ENCODE results near the gene UNC13D.

The UNC13D gene

GRCh38 chr17:75849724-75850123 lies 5.5 kb upstream of the UNC13D start:
- no peak for DNase-seq

- no peak for DNase-seq
These were observed 5.1 kb upstream of the UNC13D start for GRCh38 chr17:75849279-75849646.

DNA sequence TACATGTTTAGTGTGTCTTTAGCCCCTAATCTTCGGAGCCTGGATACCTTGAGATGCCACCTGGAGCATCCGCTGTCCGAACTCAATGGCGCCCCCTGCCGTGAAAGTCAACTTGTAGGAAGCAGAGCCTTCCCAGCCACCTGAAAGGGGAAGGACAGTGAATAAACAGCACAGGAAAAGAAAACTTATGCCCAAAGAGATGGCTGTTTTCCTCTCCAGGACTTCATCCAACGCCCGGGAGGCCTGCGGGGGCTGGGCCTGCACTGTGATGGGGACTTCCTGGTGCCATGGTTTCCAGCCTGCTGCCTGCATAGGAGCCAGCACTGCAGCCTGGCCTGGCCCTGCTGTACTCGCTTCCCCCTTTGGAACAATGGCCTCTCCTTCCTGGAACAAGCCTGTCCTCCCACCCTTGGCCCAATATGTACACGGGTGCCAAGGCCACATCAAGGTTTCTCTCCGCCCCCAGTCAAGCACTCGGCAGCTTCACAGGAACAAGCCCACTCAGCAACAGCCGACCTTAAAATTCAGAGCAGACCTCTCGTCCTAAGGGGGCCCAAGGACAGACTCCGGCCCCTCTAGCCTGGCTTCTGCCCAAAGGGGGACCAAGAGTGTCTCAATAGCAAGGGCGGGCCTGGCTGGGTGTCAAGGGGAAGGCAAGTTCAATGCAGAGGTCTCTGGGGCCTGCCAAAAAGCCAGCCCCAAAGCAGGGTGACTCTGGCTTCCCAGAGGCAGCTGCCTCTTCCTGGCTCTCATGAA lies 4.5 kb upstream of the UNC13D start:
- DNase-seq, result peak; percentile 75 to 83

- no peak for DNase-seq
These were observed 3.7 kb upstream of the UNC13D start for GRCh38 chr17:75847614-75848522.

DNA sequence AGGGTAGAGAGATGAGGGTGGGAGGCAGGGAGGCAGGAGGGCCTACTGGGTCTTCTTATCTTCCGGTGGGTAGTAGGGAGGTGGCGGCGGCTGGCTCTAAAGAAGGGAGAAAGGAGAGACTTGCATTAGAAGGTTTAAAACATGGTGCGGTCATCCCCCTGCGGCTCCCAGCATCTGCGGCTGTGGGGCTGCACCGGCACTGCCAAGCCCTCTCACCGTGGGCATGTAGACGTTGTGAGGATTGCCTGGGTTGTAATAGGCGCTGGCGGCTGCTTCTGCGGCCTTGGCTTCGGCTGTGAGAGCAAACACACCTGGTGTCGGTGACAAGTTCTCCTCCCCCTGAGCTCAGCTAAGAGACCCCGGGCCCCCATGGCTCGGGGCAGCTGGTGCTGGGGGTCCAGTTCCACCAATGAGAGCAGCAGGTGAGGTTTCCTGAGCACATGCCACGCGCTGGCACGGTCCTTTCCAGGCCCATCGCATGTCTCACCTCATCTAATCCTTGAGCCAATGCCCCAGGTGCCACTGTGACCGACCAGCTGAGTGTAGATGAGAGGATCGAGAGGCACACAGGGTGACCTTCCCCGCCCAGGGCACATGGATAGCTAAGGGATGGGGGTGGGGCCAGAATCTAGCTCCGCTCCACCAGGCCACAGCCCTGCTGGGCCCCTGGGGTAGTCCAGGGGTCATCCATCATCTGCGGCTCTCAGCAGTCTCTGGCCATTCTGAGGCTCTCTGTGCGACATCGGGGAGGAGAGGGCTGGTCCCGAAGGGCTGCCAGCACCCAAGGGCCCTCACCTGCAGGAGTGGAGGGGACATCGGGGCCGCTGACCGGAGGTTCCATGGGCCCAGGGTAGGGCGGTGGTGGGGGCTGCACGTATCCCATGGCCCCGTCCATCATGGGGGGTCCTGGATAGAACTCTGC lies 2.7 kb upstream of the UNC13D start:
- DNase-seq, result no peak

DNA sequence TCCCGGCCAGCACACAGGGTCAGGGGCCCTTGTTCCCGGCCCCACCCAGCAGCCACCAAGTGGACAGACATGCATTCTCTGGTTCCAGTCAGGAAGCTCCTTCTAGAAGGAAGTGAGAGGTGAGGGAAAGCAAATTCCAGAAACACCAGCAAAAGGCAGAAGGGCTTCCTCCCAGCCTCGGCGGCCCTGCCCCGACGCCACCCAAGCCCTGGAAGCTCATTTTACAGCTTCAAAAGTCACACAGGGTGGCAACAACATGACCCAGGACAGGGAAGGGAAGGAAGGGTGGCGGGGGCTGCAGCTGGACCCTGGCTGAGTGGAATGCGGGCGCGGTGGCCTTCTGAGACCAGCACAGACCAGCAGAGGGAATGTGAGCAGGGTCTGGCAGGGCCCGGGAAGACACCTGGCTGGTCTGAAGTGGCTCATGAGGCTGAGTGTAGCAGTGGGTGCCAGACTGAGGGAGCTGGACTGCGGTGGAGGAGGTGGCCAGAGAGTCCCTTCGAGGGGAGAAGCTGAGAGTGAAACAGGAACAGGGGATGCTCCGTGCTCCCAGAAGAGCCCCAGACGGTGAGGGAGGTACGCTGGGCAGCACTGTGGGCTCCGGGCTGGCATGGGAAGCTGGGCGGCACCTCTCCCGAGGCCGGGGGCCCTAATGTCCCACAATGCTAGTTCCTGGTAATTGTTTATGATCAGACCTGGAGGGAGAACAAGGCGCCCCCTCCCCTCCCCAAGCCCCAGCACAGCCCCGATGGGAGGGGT lies 1.9 kb upstream of the UNC13D start:
- no peak for DNase-seq

- DNase-seq, result peak; percentile 65 to 81
These were observed 981 bp upstream of the UNC13D start for GRCh38 chr17:75845058-75845711.

DNA sequence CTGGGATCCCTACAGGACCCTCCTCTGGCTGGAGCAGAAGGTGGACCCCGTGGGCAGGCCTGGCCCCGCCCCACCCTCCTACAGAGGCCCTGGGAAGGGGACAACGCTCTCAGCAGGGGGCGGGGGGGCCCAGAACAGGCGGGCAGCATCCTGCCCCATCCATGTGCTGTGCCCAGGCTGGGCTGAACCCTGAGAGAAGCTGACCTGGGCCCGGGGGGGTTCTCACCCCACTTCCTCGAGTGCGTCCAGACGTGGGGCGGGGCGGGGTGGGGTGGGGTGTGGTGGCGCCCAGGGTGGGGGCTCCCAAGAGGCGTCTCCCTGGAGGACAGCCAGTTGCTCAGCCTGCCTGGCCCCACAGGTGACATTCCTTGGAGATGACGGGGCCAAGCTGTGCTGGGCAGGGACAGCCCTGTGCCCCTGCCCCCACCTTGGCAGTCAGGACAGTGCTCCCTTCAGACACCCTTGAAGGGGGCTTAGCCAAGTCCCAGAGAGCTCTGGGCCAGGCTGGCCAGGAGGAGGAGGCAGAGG lies 390 bp upstream of the UNC13D start:
- peak in 1 of 2 donors; percentile 39 for DNase-seq

DNA sequence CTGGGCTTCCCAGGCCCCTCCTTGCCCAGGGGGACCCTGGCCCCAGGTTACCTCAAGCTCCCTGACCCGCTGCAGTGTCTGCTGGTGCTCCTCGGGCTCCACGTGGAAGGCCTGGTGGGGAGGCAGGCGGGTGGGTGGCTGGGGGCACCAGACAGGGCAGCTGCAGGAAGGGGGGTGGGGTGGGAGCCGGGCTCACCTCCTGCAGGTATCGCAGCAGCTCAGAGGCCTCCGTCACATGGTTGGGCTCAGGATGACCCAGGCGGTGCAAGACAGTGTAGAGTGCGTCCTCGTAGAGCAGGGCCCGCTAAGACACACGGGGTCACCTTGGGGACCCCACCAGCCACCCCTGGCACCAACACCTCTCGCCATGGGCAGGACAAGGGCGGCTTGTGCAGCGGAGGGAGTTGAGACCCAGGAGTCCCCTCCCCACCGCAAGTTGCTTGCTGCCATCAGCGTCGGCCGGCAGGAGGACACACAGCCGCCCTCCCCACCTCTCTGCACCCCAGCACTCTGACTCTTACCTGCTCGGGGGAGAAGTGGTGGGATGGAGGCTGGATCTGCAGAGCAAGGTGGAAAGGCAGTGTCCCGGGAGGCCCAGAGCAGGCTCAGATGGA lies 1.1 kb downstream of the UNC13D start:
- peak; percentile 21 to 36 for DNase-seq

DNA sequence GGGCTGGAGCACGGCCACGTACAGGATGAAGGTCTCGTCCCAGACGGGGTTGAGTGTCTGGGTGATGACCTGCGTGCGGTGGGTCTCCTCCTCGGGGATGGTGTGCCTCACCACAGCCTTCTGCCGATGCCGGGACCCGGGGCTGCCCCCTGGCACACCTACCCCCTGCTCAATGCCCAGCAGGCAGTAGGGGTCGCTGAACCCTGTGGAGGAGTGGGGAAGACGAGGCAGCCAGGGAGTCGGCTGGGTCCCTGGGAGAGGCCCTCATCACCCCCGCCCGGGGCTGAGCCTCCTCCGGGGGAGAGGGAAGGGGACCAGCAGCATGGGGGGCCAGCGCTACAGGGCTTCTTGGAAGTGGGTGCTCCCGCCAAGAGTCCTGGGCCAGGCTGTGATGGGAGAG lies 1.8 kb downstream of the UNC13D start:
- no peak for DNase-seq

DNA sequence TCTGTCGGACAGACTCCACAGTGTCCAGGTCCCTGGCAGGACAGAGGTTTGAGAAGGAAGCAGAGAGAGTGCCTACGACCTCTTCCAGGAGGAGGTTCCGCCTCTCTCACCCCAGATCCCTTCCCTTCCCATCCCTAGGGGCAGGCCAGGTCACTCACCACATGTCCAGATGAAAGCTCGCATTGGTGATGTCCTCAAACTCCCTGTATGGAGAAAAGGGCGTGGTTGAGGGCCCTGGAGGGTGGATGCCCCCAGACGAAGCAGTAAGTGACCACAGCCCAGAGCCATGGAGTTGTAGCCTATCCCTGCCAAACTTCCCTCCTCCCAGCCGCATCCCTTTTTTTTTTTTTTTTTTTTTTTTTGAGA lies 3.4 kb downstream of the UNC13D start:
- no peak for DNase-seq

DNA sequence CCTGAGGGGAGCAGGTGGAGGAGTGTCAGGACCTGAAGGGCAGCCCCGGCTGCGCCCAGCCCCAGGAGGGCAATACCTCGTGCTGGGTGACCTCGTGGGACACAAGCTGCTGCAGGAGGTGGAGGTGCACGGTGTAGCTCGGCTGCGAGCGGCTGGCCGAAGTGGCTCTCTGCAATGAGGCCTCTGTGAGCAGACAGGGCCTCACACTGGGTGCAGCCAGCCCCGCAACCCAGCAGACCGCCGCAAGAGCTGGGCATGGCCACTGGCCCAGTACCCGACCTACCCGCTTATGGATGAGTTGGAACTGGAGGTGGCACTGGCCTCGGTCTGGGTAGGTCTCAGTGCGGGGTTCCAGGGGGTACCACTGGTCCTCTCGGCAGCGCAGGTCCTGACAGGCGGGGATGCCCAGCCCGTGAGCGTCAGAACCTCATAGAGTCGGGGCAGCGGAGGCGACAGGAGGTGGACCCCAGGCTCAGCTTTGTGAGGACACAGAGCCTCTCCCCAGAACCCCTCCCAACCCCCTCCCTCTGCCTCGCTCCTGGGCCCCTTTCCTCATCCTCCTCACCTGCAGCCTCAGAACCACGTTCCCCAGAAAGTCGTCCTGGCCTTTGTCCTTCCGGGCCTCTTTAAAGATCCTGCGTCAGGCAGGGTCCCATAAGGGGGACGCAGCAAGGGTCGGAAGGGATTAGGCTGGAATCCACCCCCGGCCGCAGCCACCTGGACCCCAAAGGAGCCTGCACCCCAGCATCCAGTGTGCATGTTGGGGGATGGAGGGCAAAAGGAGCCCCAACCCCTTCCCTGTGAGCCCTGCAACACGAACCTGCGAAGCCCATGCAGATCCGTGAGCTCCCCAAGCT lies 4.0 kb downstream of the UNC13D start:
- no peak for DNase-seq

GRCh38 chr17:75838410-75838809 lies 5.8 kb downstream of the UNC13D start:
- DNase-seq, result no peak

GRCh38 chr17:75837899-75838298 lies 6.3 kb downstream of the UNC13D start:
- no peak for DNase-seq

- DNase-seq, result no peak
These were observed 7.6 kb downstream of the UNC13D start for GRCh38 chr17:75836605-75837004.

DNA sequence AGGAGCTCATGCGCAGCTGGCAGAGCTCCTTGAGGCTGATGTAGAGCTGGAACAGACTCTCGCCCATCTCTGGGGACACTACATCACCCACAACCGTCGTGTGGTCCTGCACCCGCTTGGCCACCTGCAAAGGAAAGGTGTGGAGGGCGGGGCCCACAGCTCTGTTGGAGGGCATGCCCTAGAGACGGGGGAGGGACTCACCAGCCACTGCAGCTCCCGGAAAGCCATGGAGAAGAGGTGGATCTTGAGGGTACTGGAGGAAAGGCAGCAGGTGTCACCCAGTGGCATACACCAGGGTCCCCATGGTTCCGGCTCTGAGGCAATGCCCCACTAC lies 8.6 kb downstream of the UNC13D start:
- DNase-seq, result no peak

DNA sequence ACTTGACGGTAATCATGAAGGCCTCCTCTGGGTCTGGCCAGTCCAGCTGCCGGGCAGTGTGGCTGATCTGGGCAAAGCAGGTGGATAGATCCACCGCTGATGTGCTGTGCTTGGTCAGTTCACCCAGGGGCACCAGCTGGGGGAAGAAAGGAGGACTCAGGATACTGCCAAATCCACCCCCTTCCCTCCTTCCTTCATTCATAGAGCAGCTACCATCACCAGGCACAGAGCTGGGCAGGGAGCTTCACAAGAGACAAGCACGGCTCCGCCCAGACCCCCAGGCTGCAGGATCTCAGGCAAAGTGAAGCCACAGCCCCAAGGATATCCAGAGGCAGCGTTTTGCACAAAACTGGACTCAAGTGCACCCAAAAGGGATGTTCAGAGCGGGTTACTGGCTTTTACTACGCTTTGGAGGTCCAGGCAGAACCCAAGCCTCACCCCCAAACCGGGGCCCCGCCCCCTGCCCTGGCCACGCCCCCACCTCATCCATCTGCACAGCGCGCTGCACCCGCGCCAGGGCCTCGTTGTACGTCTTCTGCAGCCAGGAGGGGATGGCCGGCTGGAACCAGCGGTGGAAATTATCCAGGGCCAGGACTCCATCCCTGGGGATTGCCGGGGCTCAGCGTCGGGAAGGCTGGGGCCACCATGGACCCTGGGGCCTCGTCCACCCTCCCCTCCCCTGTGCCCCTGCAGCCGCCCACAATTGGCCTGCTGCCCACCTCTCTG lies 9.1 kb downstream of the UNC13D start:
- DNase-seq, result no peak

DNA sequence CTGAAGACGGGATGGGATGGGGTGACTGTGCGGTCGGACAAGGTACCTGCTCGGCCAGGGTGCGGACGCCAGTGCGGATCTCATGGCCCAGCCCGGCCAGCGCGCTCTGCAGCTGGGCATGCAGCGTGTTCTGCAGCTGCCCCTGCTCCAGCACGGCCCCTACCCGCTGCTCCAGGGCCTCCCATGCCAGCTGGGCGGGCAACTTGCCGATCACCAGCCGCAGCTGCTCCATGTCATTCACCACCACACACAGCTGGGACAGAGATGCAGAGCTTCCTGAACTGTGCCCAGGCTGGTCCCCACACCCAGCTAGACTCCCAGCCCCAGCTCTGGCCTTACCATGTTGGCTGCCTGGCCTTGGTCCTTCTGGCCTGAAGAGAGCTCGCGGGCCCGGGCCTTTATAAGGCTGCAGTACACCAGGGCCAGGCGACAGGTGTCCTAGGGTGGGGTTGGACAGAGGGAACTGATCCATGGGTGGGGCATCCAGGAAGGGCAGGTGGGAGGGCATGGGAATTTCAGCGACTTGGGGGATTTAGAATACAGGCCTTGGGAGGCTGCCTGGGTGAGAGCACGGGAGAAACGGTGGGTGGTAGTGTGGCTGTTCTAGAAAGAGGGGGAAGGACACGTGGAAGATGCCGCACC lies 9.8 kb downstream of the UNC13D start:
- no peak for DNase-seq

All from CD4-positive, alpha-beta T cell treated with Interleukin-4 for 1 hour (primary cell).